IPS DF 6.9 (cell line): ENCODE results near the gene TSHZ3.

Experiments
- DNase-seq: peaks from one replicate; pipeline ENCODE4 v3.0.0-alpha.2; 2013; ENCODE audit warnings: low read depth, low spot score
- H3K27ac ChIP-seq: one replicate; pipeline ENCODE4 v1.5.1; 2013; ENCODE audit warnings: low read length, control low read depth
- H3K27me3 ChIP-seq: 2 replicates; pipeline ENCODE4 v1.6.1; 2013; ENCODE audit warnings: mild to moderate bottlenecking, low read length; ENCODE audit not compliant: control insufficient read depth, insufficient read depth
- H3K36me3 ChIP-seq: 2 replicates; pipeline ENCODE4 v1.6.1; 2013; ENCODE audit warnings: low read length; ENCODE audit not compliant: control insufficient read depth, insufficient read depth
- H3K4me1 ChIP-seq: 2 replicates; pipeline ENCODE4 v1.6.1; 2013; ENCODE audit warnings: low read length; ENCODE audit not compliant: control insufficient read depth, insufficient read depth
- H3K4me3 ChIP-seq: 2 replicates; pipeline ENCODE4 v1.5.1; 2013; ENCODE audit warnings: mild to moderate bottlenecking, low read length
- H3K9me3 ChIP-seq: 2 replicates; pipeline ENCODE4 v1.6.1; 2013; ENCODE audit warnings: low read length, inconsistent platforms; ENCODE audit not compliant: control insufficient read depth, insufficient read depth
- WGBS: extraction: QIAGEN DNeasy Blood & Tissue Kit; methylation state at CpG from one replicate; pipeline ENCODE4 v1.1.7; 2013; ENCODE audit warnings: mixed read lengths, missing lambda C conversion rate; ENCODE audit not compliant: insufficient read length, insufficient coverage; 5-methylcytosine and 5-hydroxymethylcytosine counted together

Gene TSHZ3

GRCh38 chr19:31232180-31232579, 117.1 kb downstream of the TSHZ3 start:
- WGBS: no CpG with 5 or more reads among the region's 5 CpGs

GRCh38 chr19:31231237-31231636, 118.0 kb downstream of the TSHZ3 start:
- no CpG with 5 or more reads among the region's 6 CpGs for WGBS
- Histone ChIP-seq H3K4me3 (no peak overlapping the region), H3K9me3 (no peaks in the 10 kb centered on the region), H3K36me3 (no peaks in the 10 kb centered on the region), H3K27ac (no peak overlapping the region), H3K27me3 (no peaks in the 10 kb centered on the region), H3K4me1 (no peaks in the 10 kb centered on the region)
- DNase-seq: no peak

More at GRCh38 chr19:31232180-31232579, 117.1 kb downstream of the TSHZ3 start:
- H3K4me3 ChIP-seq: no peak overlapping the region
- DNase-seq: no peak
- no peak overlapping the region for H3K27ac ChIP-seq
- H3K9me3 ChIP-seq: no peaks in the 10 kb centered on the region
- H3K27me3 ChIP-seq: no peaks in the 10 kb centered on the region
- no peaks in the 10 kb centered on the region for H3K4me1 ChIP-seq
- H3K36me3 ChIP-seq: no peaks in the 10 kb centered on the region

GRCh38 chr19:31226151-31226935, 122.9 kb downstream of the TSHZ3 start:
- Histone ChIP-seq H3K27me3 (no peaks in the 10 kb centered on the region), H3K4me1 (no peaks in the 10 kb centered on the region), H3K4me3 (no peak overlapping the region), H3K9me3 (no peaks in the 10 kb centered on the region), H3K27ac (no peak overlapping the region), H3K36me3 (no peaks in the 10 kb centered on the region)
- WGBS: 100% methylated on average over 1 of the region's 4 CpGs
- no peak for DNase-seq
